GM21390 (cell line): Measurements from ENCODE around the gene TBC1D21.

Experiments used
- ATAC-seq: cut with Tn5 transposase; IDR thresholded peaks from one replicate; pipeline ENCODE4 v1.9.1; 2021; ENCODE audit not compliant: unreplicated experiment

The TBC1D21 gene

DNA sequence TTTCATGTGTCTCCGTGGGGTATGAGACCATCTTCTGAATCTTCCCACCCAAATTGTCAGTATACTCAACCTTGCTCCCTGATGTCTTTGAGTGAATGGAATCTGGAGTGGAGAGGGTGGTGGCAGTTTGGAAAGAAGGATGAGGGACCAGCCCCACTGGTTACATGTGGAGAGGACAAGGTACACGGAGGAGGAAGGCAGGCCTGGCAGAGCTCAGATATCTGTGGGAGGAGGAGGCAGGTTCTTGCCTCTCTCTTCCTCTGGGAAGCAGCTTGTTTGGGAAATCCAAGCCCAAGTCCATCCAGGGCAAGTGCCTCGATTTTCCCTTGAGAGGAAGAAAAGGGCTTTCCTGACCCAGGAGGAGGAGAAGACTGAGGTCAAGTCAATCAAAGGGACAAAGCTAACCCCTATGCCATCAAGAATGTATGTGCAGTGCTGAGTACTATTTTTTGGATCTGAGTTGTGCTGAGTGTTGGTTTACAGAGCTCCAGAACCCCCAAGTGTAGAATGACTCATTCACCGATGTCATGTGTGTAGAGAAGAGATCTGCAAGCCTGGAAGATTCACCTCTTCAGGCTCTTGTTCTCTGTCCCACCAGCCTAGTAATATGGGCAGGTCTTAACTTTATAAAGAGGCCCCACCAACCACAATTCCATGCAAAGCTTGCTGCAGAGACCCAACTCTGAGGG, 33.1 kb downstream of the TBC1D21 start:
- ATAC-seq = no peak

- no peak for ATAC-seq
Observed at GRCh38 chr15:73907035-73907408, 33.7 kb downstream of the TBC1D21 start.

GRCh38 chr15:73908030-73908821, 34.9 kb downstream of the TBC1D21 start:
- ATAC-seq = peak; percentile 61

DNA sequence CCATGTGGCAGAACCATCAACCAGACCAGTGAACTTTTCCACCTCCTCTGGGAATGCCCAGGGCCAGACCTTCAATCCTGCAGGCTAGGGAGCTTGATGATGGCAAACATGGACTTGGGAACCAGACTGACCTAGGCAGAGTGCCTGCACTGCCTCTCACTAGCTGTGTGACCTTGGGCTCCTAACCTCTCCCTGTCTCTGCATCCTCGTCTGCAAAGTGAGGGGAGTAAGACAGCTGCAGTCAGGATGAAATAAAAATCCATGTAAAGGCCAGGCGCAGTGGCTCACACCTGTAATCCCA, 35.4 kb downstream of the TBC1D21 start:
- ATAC-seq = no peak

- ATAC-seq = no peak
Observed at GRCh38 chr15:73909651-73910050, 36.3 kb downstream of the TBC1D21 start.

DNA sequence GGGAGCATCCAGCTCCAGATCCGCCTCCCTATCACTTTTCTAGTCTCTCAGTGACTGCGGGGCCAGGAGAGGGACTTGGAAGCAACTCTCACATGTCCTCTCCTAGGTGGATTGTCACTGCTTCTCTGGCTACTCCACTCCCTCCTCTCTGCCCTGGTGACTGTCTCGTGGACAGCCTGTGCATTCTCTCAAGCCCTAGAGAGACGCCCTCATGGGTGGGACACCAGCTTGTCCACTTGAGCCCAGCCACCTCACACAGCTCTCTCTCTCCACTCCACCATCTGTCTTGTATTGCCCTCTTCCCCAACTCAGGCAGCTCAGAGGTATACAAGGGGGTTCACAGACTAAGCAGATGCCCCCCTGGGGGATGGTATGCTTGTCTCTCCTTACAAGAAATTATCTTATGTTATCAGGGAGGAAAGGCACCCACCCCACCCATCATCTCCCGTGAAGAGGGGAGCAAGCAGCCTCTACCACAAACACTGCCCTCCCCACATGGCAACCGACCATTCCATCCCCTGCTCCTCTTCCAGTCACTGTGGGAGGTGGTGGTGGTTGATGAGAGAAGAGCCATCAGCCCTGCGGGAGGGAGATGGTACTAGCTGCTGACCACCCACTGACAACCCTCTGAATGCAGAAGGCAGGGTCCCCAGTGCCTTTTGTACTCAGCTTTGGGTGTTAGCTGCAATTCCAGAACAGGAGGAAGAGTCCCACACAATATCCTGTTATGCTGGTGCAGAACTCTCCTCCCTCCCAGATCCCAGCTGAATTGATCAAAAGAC, 37.3 kb downstream of the TBC1D21 start:
- no peak for ATAC-seq

- no peak for ATAC-seq
Observed at GRCh38 chr15:73912030-73912596, 38.7 kb downstream of the TBC1D21 start.

- ATAC-seq = no peak
Observed at GRCh38 chr15:73914145-73914544, 40.8 kb downstream of the TBC1D21 start.

- ATAC-seq = no peak
Observed at GRCh38 chr15:73915082-73915481, 41.7 kb downstream of the TBC1D21 start.

- no peak for ATAC-seq
Observed at GRCh38 chr15:73918784-73919183, 45.4 kb downstream of the TBC1D21 start.

DNA sequence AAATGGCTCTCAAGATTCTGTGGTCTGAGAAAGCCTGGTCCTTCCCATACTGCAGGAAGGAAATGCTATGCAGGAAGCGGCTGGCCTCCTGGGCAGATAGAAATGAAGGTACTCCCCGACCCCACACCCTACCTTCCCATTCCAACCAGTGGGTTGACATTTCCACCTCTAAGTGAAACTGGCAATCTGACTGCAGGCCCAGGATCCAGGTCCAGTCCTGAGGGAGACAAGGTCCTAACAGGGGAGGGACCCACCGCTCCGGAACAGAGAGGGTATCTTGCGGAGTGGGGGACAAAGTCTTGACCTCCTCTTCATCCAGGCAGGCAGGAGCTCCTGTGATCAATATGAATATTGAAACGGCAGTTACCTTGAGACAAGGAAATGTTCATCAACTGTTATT, 46.3 kb downstream of the TBC1D21 start:
- no peak for ATAC-seq

DNA sequence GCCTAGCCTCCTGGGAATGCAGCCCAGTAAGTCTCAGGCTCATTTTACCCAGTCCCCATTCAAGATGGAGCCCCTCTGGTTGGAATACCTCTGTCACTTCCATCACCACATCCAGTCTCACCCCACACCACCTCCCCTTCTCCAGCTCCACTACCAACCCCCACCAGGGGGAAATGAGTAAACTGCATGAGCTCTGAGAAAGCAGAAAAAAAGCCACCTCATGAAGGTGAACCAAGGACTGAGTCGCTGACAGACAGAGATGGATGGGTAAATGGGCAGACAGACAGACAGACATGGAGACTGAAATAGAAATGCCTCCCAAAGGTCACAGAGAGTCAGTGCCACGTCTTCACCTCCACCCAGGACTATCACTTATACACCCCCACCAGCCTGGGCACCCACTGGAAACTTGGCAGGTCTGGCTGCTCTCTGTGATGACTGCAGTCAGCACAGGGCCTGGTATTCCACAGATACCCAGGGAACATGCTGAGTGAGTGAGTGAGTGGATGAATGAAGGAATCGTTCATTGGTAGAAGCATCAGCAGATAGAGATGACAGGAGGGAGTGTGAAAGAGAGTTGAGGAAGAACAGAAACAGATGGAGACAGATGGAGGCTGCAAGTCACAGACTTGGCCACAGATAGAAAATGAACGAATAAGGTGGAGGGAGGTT, 48.0 kb downstream of the TBC1D21 start:
- ATAC-seq = no peak

GRCh38 chr15:73922186-73923151, 49.1 kb downstream of the TBC1D21 start:
- no peak for ATAC-seq

- ATAC-seq = no peak
Observed at GRCh38 chr15:73923156-73923487, 49.8 kb downstream of the TBC1D21 start.

DNA sequence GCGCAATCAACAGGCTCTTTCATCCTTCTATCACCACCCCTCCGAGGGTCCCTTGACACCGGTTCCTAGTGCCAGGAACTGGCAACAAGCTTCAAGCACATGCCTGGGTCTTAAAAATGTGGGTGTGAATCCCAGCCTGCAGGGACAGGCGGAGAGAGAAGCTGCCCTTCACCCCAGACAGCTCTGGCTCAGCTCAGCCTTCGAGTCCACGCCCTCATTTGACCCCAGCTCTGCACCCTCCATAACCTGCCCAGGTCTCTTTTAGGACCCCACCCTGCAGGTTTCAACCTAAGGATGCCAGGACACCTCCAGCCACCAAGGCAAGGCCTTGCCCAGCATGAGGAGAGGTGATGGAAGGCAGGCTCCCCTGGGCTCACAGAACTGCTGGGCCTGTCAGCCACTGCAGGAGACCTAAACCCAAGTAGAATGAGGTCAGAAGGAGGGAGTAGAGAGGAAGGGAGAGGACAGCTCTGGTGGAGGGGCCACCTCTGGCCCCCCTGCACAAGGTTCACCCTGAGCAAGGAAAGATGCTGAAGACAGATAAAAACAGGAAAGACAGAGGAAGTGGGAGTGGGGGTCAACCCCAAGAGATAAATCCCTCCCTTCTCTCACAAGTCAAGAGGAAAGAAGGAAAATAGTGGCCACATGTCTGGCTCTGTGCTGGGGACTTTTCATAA, 50.3 kb downstream of the TBC1D21 start:
- no peak for ATAC-seq

GRCh38 chr15:73924171-73924921, 51.0 kb downstream of the TBC1D21 start:
- ATAC-seq = no peak

- no peak for ATAC-seq
Observed at GRCh38 chr15:73925848-73926218, 52.5 kb downstream of the TBC1D21 start.

GRCh38 chr15:73926219-73927002, 53.0 kb downstream of the TBC1D21 start, which contains the start of gene LOXL1:
TSS of gene LOXL1 (plus strand) at chr15:73926462. CDS start at chr15:73926784, 322 bp downstream.
- ATAC-seq = no peak
